ENCODE results near the gene RNASE13. TPM values are rescaled to one million over a fixed set of nuclear protein-coding genes. Genes with fewer than 3 reads are reported as not detected.

The RNASE13 gene
- not detected for total RNA-seq
- polyA plus RNA-seq: not detected
- total RNA-seq: 0 reads per million in 6 experiments

GRCh38 chr14:21034707-21035106 is at the start of gene RNASE13:
Gene RNASE13 (minus strand): TSS chr14:21034807. CDS start chr14:21034288, 519 bp downstream.
- Mint-ChIP-seq H3K4me3 (no peak within 1 kb of the TSS), H3K4me1 (peaks cover 0 to 1% (median 0%) of the 10 kb centered on the region in 4 donors), H3K27ac (peak within 1 kb of the TSS in 1 of 10 donors; percentile 16), H3K27me3 (peaks cover 0 to 8% (median 3%) of the 10 kb centered on the region in 5 donors), H3K9me3 (no peaks in the 10 kb centered on the region), H3K36me3 (no peaks in the 10 kb centered on the region)
- no peak for ATAC-seq
- POLR2A ChIA-PET: interaction anchor here (2.1 kb wide), 1 partner anchor 11 kb away, joined by 6 read pairs; no protein-coding TSS in a partner anchor
- no peak for DNase-seq

GRCh38 chr14:21084396-21084795 is 49.8 kb upstream of the RNASE13 start:
- H3K27me3 Mint-ChIP-seq: peaks cover 0 to 6% (median 0%) of the 10 kb centered on the region in 5 donors
- H3K36me3 Mint-ChIP-seq: no peaks in the 10 kb centered on the region
- peaks cover 13 to 27% (median 24%) of the 10 kb centered on the region in 4 donors for H3K4me1 Mint-ChIP-seq
- no peaks in the 10 kb centered on the region for H3K9me3 Mint-ChIP-seq
- peak overlapping the region in 6 of 10 donors; percentile 17 to 99 (median 70) for H3K27ac Mint-ChIP-seq
- no peak overlapping the region for H3K4me3 Mint-ChIP-seq
- ATAC-seq: no peak
- DNase-seq: no peak
- POLR2A ChIA-PET: no interaction called here

GRCh38 chr14:21083565-21084325 is 49.1 kb upstream of the RNASE13 start:
- H3K4me1 Mint-ChIP-seq: peaks cover 11 to 22% (median 20%) of the 10 kb centered on the region in 4 donors
- ATAC-seq (no peak), DNase-seq (no peak)
- POLR2A ChIA-PET: no interaction called here
- H3K36me3 Mint-ChIP-seq: no peaks in the 10 kb centered on the region
- H3K9me3 Mint-ChIP-seq: no peaks in the 10 kb centered on the region
- H3K27me3 Mint-ChIP-seq: peaks cover 0 to 6% (median 0%) of the 10 kb centered on the region in 5 donors
- no peak overlapping the region for H3K4me3 Mint-ChIP-seq
- H3K27ac Mint-ChIP-seq: peak overlapping the region in 6 of 10 donors; percentile 0 to 99 (median 68)

GRCh38 chr14:21081521-21082142 is 47.0 kb upstream of the RNASE13 start:
- H3K36me3 Mint-ChIP-seq: no peaks in the 10 kb centered on the region
- H3K9me3 Mint-ChIP-seq: no peaks in the 10 kb centered on the region
- peaks cover 2 to 8% (median 3%) of the 10 kb centered on the region in 4 donors for H3K4me1 Mint-ChIP-seq
- peaks cover 0 to 6% (median 0%) of the 10 kb centered on the region in 5 donors for H3K27me3 Mint-ChIP-seq
- POLR2A ChIA-PET: interaction anchor here (0.9 kb wide), 1 partner anchor 10 kb away, joined by 4 read pairs; no protein-coding TSS in a partner anchor
- H3K27ac Mint-ChIP-seq: no peak overlapping the region
- ATAC-seq: no peak
- no peak overlapping the region for H3K4me3 Mint-ChIP-seq
- no peak for DNase-seq

GRCh38 chr14:21078726-21079125 is 44.1 kb upstream of the RNASE13 start:
- no peak for ATAC-seq
- H3K4me3 Mint-ChIP-seq: no peak overlapping the region
- no peaks in the 10 kb centered on the region for H3K4me1 Mint-ChIP-seq
- no peak for DNase-seq
- no peaks in the 10 kb centered on the region for H3K36me3 Mint-ChIP-seq
- POLR2A ChIA-PET: interaction anchor here (1.1 kb wide), 1 partner anchor 25 kb away, joined by 3 read pairs; no protein-coding TSS in a partner anchor
- H3K27ac Mint-ChIP-seq: peak overlapping the region in 1 of 10 donors; percentile 23
- H3K27me3 Mint-ChIP-seq: peaks cover 0 to 6% (median under 1%) of the 10 kb centered on the region in 5 donors
- no peaks in the 10 kb centered on the region for H3K9me3 Mint-ChIP-seq

- H3K27ac Mint-ChIP-seq: no peak overlapping the region
- ATAC-seq (no peak), DNase-seq (no peak)
- no peak overlapping the region for H3K4me3 Mint-ChIP-seq
- peaks cover 1 to 10% (median 5%) of the 10 kb centered on the region in 5 donors for H3K27me3 Mint-ChIP-seq
- H3K9me3 Mint-ChIP-seq: no peaks in the 10 kb centered on the region
- POLR2A ChIA-PET: interaction anchor here (1.1 kb wide), 1 partner anchor 25 kb away, joined by 3 read pairs; no protein-coding TSS in a partner anchor
- no peaks in the 10 kb centered on the region for H3K36me3 Mint-ChIP-seq
- H3K4me1 Mint-ChIP-seq: no peaks in the 10 kb centered on the region
Measured at GRCh38 chr14:21078287-21078686, 43.7 kb upstream of the RNASE13 start.

GRCh38 chr14:21077672-21078071 is 43.1 kb upstream of the RNASE13 start:
- POLR2A ChIA-PET: no interaction called here
- Mint-ChIP-seq H3K27ac (peak overlapping the region in 1 of 10 donors; percentile 3), H3K4me3 (no peak overlapping the region), H3K36me3 (no peaks in the 10 kb centered on the region), H3K27me3 (peaks cover 3 to 14% (median 8%) of the 10 kb centered on the region in 5 donors), H3K9me3 (no peaks in the 10 kb centered on the region), H3K4me1 (no peaks in the 10 kb centered on the region)
- ATAC-seq: peak in 1 of 2 donors; percentile 30
- no peak for DNase-seq

- no peak overlapping the region for H3K27ac Mint-ChIP-seq
- H3K4me1 Mint-ChIP-seq: peaks cover 8 to 17% (median 14%) of the 10 kb centered on the region in 4 donors
- no peak overlapping the region for H3K4me3 Mint-ChIP-seq
- POLR2A ChIA-PET: no interaction called here
- DNase-seq: no peak
- H3K27me3 Mint-ChIP-seq: peaks cover 12 to 29% (median 19%) of the 10 kb centered on the region in 5 donors
- no peak for ATAC-seq
- no peaks in the 10 kb centered on the region for H3K36me3 Mint-ChIP-seq
- no peaks in the 10 kb centered on the region for H3K9me3 Mint-ChIP-seq
Measured at GRCh38 chr14:21075719-21076437, 41.3 kb upstream of the RNASE13 start.

GRCh38 chr14:21074398-21075272 is 40.0 kb upstream of the RNASE13 start:
- POLR2A ChIA-PET: no interaction called here
- Mint-ChIP-seq H3K4me1 (peaks cover 11 to 25% (median 22%) of the 10 kb centered on the region in 4 donors), H3K27me3 (peaks cover 9 to 40% (median 26%) of the 10 kb centered on the region in 5 donors), H3K9me3 (no peaks in the 10 kb centered on the region), H3K4me3 (no peak overlapping the region), H3K27ac (no peak overlapping the region), H3K36me3 (no peaks in the 10 kb centered on the region)
- no peak for ATAC-seq
- no peak for DNase-seq

GRCh38 chr14:21073921-21074320 is 39.3 kb upstream of the RNASE13 start:
- H3K27me3 Mint-ChIP-seq: peaks cover 15 to 47% (median 33%) of the 10 kb centered on the region in 5 donors
- H3K27ac Mint-ChIP-seq: peak overlapping the region in 1 of 10 donors; percentile 6
- no peaks in the 10 kb centered on the region for H3K36me3 Mint-ChIP-seq
- no peaks in the 10 kb centered on the region for H3K9me3 Mint-ChIP-seq
- DNase-seq: no peak
- H3K4me1 Mint-ChIP-seq: peaks cover 17 to 32% (median 30%) of the 10 kb centered on the region in 4 donors
- H3K4me3 Mint-ChIP-seq: no peak overlapping the region
- no peak for ATAC-seq
- POLR2A ChIA-PET: no interaction called here

- ATAC-seq (no peak), DNase-seq (no peak)
- Mint-ChIP-seq H3K36me3 (no peaks in the 10 kb centered on the region), H3K9me3 (no peaks in the 10 kb centered on the region), H3K4me3 (peak overlapping the region in 6 of 10 donors; percentile 3 to 85 (median 54)), H3K4me1 (peaks cover 20 to 39% (median 36%) of the 10 kb centered on the region in 4 donors), H3K27ac (peak overlapping the region in 1 of 10 donors; percentile 0), H3K27me3 (peaks cover 23 to 58% (median 41%) of the 10 kb centered on the region in 5 donors)
- POLR2A ChIA-PET: no interaction called here
Measured at GRCh38 chr14:21072781-21073339, 38.3 kb upstream of the RNASE13 start.
